ENCODE data around the gene ARSB. TPM values are rescaled to one million over a fixed set of nuclear protein-coding genes. Genes with fewer than 3 reads are reported as not detected.

ARSB gene
- total and polyA plus RNA-seq, 3 donors from 2014 or later: 5.3 to 12.9 (median 11.8) TPM

DNA sequence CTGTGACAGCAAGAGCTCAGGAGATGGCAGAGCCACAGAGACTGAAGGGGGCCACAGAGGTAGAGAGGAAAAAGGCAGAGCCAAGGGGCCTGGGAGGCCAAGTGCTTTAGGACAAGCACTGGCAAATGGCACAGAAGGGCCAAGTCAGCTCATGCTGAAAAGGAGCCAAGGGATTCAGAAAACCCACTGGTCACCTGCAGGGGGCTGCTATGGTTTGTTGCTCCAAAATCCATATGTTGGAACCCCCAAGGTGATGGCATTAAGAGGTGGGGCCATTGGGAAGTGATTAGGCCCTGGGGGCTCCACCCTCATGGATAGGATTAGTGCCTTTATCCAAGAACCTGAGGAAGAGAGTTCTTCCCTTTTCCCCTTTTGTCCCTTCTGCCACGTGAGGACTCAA, 165.4 kb downstream of the ARSB start:
- Histone ChIP-seq H3K27ac (no peak overlapping the region), H3K36me3 (ENCODE audit: low read depth, missing control alignments) (no peaks in the 10 kb centered on the region)
- intact Hi-C loops (cut with DNase I; ENCODE audit: low total_unique reads): no loop called here

GRCh38 chr5:78819166-78819565, 165.9 kb downstream of the ARSB start:
- WGBS, 2 donors: 71 to 79% methylated on average over 3 of the region's 3 CpGs
- Histone ChIP-seq H3K4me3 (no peak overlapping the region), H3K9me3 (no peaks in the 10 kb centered on the region), H3K4me1 (no peaks in the 10 kb centered on the region), H3K27me3 (no peaks in the 10 kb centered on the region), H3K36me3 (ENCODE audit: low read depth, missing control alignments) (no peaks in the 10 kb centered on the region), H3K27ac (no peak overlapping the region)
- no peak for DNase-seq
- TF ChIP-seq, protein P1, sequence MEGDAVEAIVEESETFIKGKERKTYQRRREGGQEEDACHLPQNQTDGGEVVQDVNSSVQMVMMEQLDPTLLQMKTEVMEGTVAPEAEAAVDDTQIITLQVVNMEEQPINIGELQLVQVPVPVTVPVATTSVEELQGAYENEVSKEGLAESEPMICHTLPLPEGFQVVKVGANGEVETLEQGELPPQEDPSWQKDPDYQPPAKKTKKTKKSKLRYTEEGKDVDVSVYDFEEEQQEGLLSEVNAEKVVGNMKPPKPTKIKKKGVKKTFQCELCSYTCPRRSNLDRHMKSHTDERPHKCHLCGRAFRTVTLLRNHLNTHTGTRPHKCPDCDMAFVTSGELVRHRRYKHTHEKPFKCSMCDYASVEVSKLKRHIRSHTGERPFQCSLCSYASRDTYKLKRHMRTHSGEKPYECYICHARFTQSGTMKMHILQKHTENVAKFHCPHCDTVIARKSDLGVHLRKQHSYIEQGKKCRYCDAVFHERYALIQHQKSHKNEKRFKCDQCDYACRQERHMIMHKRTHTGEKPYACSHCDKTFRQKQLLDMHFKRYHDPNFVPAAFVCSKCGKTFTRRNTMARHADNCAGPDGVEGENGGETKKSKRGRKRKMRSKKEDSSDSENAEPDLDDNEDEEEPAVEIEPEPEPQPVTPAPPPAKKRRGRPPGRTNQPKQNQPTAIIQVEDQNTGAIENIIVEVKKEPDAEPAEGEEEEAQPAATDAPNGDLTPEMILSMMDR (IDR thresholded peaks at IDR 0.05): no peak
- no peak for TF ChIP-seq POLR2A (IDR thresholded peaks at IDR 0.05)
- intact Hi-C loops (cut with DNase I; ENCODE audit: low total_unique reads): no loop called here

More for the DNA sequence above, 165.4 kb downstream of the ARSB start:
- H3K9me3 ChIP-seq: no peaks in the 10 kb centered on the region
- no peaks in the 10 kb centered on the region for H3K4me1 ChIP-seq
- TF ChIP-seq POLR2A (IDR thresholded peaks at IDR 0.05): no peak
- 92 to 95% methylated on average over 1 of the region's 1 CpG for WGBS, 2 donors
- no peak for DNase-seq
- H3K4me3 ChIP-seq: no peak overlapping the region
- H3K27me3 ChIP-seq: no peaks in the 10 kb centered on the region

DNA sequence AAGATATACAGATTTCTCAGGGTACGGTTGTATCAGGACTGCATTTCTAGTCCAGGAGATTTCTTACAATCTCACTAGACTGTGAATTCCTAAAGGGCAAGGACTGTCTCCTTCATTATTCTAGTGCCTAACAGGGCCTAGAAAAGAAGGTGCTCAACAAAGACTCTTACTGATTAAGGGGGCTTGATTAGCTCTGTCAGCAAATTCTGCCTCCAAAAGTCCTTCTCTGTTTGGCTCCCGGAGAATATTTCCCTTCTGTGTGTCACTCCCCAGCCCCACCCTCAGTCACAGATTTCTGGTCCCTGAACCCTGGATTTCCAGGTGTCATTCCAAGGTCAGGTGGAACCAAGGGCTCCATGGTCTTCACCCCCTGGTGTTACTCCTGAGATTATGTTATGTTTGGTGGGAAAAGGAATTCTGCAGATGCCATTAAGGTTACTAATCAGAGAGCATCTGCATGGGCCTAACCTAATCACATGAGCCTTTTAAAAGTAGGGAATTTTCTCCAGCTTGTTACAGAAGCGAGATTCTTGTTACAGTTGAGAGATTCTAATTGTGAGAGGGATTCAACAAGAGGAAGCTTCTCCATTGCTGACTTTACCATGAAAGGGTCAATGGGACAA, 168.9 kb downstream of the ARSB start:
- H3K4me1 ChIP-seq: no peaks in the 10 kb centered on the region
- DNase-seq: no peak
- H3K36me3 ChIP-seq (ENCODE audit: low read depth, missing control alignments): no peaks in the 10 kb centered on the region
- TF ChIP-seq POLR2A (IDR thresholded peaks at IDR 0.05): no peak
- TF ChIP-seq, protein P1 (IDR thresholded peaks at IDR 0.05): no peak
- intact Hi-C loops (cut with DNase I; ENCODE audit: low total_unique reads): no loop called here
- WGBS, 2 donors: 95 to 96% methylated on average over 3 of the region's 3 CpGs
- no peaks in the 10 kb centered on the region for H3K9me3 ChIP-seq
- H3K27me3 ChIP-seq: no peaks in the 10 kb centered on the region
- no peak overlapping the region for H3K4me3 ChIP-seq
- H3K27ac ChIP-seq: no peak overlapping the region

GRCh38 chr5:78813906-78814530, 171.1 kb downstream of the ARSB start:
- intact Hi-C loops (cut with DNase I; ENCODE audit: low total_unique reads): no loop called here
- H3K4me1 ChIP-seq: no peaks in the 10 kb centered on the region
- no peak for DNase-seq
- no peak overlapping the region for H3K4me3 ChIP-seq
- H3K27me3 ChIP-seq: no peaks in the 10 kb centered on the region
- H3K9me3 ChIP-seq: no peaks in the 10 kb centered on the region
- H3K36me3 ChIP-seq (ENCODE audit: low read depth, missing control alignments): no peaks in the 10 kb centered on the region
- WGBS, 2 donors: 93 to 98% methylated on average over 2 of the region's 2 CpGs
- TF ChIP-seq, protein P1 (IDR thresholded peaks at IDR 0.05): no peak
- TF ChIP-seq POLR2A (IDR thresholded peaks at IDR 0.05): no peak
- H3K27ac ChIP-seq: no peak overlapping the region

- TF ChIP-seq, protein P1 (IDR thresholded peaks at IDR 0.05): no peak
- no peak for TF ChIP-seq POLR2A (IDR thresholded peaks at IDR 0.05)
- peaks cover 5% of the 10 kb centered on the region for H3K4me1 ChIP-seq
- no peak for DNase-seq
- H3K36me3 ChIP-seq (ENCODE audit: low read depth, missing control alignments): no peaks in the 10 kb centered on the region
- no peak overlapping the region for H3K27ac ChIP-seq
- 100% methylated on average over 1 of the region's 1 CpG for WGBS, 2 donors
- intact Hi-C loops (cut with DNase I; ENCODE audit: low total_unique reads): no loop called here
- H3K4me3 ChIP-seq: no peak overlapping the region
- no peaks in the 10 kb centered on the region for H3K9me3 ChIP-seq
- no peaks in the 10 kb centered on the region for H3K27me3 ChIP-seq
Observed at GRCh38 chr5:78813286-78813685, 171.8 kb downstream of the ARSB start.
